H1 (cell line): ENCODE measurements around the gene APOBEC2. TPM values are rescaled to one million over a fixed set of nuclear protein-coding genes. Genes with fewer than 3 reads are reported as not detected.

Experiments used
- CTCF ChIA-PET: fragments of 300-600 bp; sonication (Branson Sonifier 250); formaldehyde crosslinking; loops from one replicate; lab custom pipeline; 2021; ENCODE audit not compliant: partially characterized antibody; lab: Charles Lee
- POLR2A ChIA-PET: fragments of 300-600 bp; sonication (Branson Sonifier 250); formaldehyde crosslinking; loops from one replicate; lab custom pipeline; 2021; ENCODE audit warnings: inconsistent platforms; ENCODE audit not compliant: partially characterized antibody; lab: Charles Lee
- DNase-seq, 2 experiments: peaks; one replicate each; pipeline versions ENCODE4 v3.0.0 to v3.0.0-alpha.2; 2010 to 2022; ENCODE audit warnings: low spot score in 2 of 2, low read depth in 1 of 2, mixed read lengths in 1 of 2
- FAIRE-seq: peaks from 2 replicates; lab custom pipeline; 2011; peaks lifted over from hg19 to GRCh38; lab: Jason Lieb, UNC
- H2AFZ ChIP-seq: 2 replicates; pipeline ENCODE4 v1.8.1; 2012; ENCODE audit warnings: low read length, inconsistent platforms
- H2AK5ac ChIP-seq: 2 replicates; pipeline ENCODE4 v1.6.1; 2013; ENCODE audit warnings: low read depth, low read length
- H2BK120ac ChIP-seq: replicated peaks from 2 replicates; pipeline ENCODE3; 2013; ENCODE audit warnings: low read depth, low read length, inconsistent platforms
- H2BK12ac ChIP-seq: 2 replicates; pipeline ENCODE4 v1.6.1; 2013; ENCODE audit warnings: low read depth, low read length
- H2BK15ac ChIP-seq: 2 replicates; pipeline ENCODE4 v1.6.1; 2013; ENCODE audit warnings: low read length
- H2BK20ac ChIP-seq: 2 replicates; pipeline ENCODE4 v1.6.1; 2013; ENCODE audit warnings: low read length
- H2BK5ac ChIP-seq: 2 replicates; pipeline ENCODE4 v1.6.1; 2013; ENCODE audit warnings: low read depth, low read length
- H3K14ac ChIP-seq: 2 replicates; pipeline ENCODE4 v1.6.1; 2013; ENCODE audit warnings: inconsistent platforms; ENCODE audit not compliant: insufficient read length
- H3K18ac ChIP-seq: 2 replicates; pipeline ENCODE4 v1.6.1; 2013; ENCODE audit warnings: low read length; ENCODE audit errors: extremely low read depth
- H3K23ac ChIP-seq: 2 replicates; pipeline ENCODE4 v1.6.1; 2013; ENCODE audit warnings: inconsistent platforms; ENCODE audit not compliant: insufficient read length
- H3K23me2 ChIP-seq: 2 replicates; pipeline ENCODE4 v1.6.1; 2013; ENCODE audit warnings: low read depth, low read length
- H3K27ac ChIP-seq: 2 replicates; pipeline ENCODE4 v1.6.1; 2011; ENCODE audit warnings: low read depth, low read length, inconsistent platforms
- H3K27me3 ChIP-seq, 4 experiments: replicated peaks in 1 of 4; 1 replicate in 1 of 4; 2 replicates in 3 of 4; pipeline versions ENCODE4 v1.6.1 to v1.8.1; 2011 to 2013; ENCODE audit warnings: low read length in 3 of 4, mild to moderate bottlenecking in 3 of 4, inconsistent platforms in 2 of 4, mixed read lengths in 2 of 4, moderate library complexity in 1 of 4; ENCODE audit not compliant: control insufficient read depth in 3 of 4, insufficient read depth in 3 of 4; ENCODE audit errors: extremely low read depth in 1 of 4
- H3K36me3 ChIP-seq, 4 experiments: 2 replicates each; pipeline versions ENCODE4 v1.6.1 to v1.8.1; 2011 to 2013; ENCODE audit warnings: mild to moderate bottlenecking in 4 of 4, low read length in 3 of 4, moderate library complexity in 2 of 4, control low read depth in 1 of 4, inconsistent platforms in 1 of 4; ENCODE audit not compliant: insufficient read depth in 4 of 4, control insufficient read depth in 2 of 4
- H3K4ac ChIP-seq: replicated peaks from 2 replicates; pipeline ENCODE3; 2013; ENCODE audit warnings: low read length, low read depth, mixed read lengths, inconsistent platforms; ENCODE audit not compliant: insufficient read length
- H3K4me1 ChIP-seq, 4 experiments: replicated peaks in 1 of 4; 1 replicate in 1 of 4; 2 replicates in 3 of 4; pipeline versions ENCODE4 v1.6.1 to v1.8.1; 2011 to 2013; ENCODE audit warnings: low read length in 3 of 4, inconsistent platforms in 2 of 4, mixed read lengths in 1 of 4; ENCODE audit not compliant: insufficient read depth in 4 of 4, control insufficient read depth in 3 of 4
- H3K4me2 ChIP-seq, 2 experiments: 2 replicates each; pipeline versions ENCODE4 v1.6.1 to v1.8.1; 2011 to 2013; ENCODE audit warnings: low read depth in 2 of 2, low read length in 2 of 2, control low read depth in 1 of 2, inconsistent platforms in 1 of 2, mild to moderate bottlenecking in 1 of 2; ENCODE audit not compliant: insufficient read depth in 1 of 2
- H3K4me3 ChIP-seq, 4 experiments: fragments of 200-600, 300-600 bp in 1 of 4; sonication (generic), shearing (Covaris generic), sonication (Bioruptor Twin) in 1 of 4; 2 replicates each; pipeline versions ENCODE4 v1.5.1 to v1.8.1; 2011 to 2016; ENCODE audit warnings: low read length in 4 of 4, low read depth in 3 of 4, control low read depth in 2 of 4, inconsistent platforms in 2 of 4, mild to moderate bottlenecking in 2 of 4, mixed read lengths in 1 of 4, moderate library complexity in 1 of 4; ENCODE audit not compliant: insufficient read depth in 2 of 4; ENCODE audit errors: extremely low read depth in 1 of 4
- H3K56ac ChIP-seq: replicated peaks from 2 replicates; pipeline ENCODE3; 2013; ENCODE audit warnings: low read depth, mild to moderate bottlenecking, mixed read lengths, low read length, inconsistent platforms; ENCODE audit not compliant: insufficient read length
- H3K79me1 ChIP-seq: 2 replicates; pipeline ENCODE4 v1.6.1; 2013; ENCODE audit warnings: low read depth, low read length, control low read depth
- H3K79me2 ChIP-seq, 2 experiments: 2 replicates each; pipeline versions ENCODE4 v1.6.1 to v1.8.1; 2012 to 2013; ENCODE audit warnings: low read length in 2 of 2, mild to moderate bottlenecking in 2 of 2, inconsistent platforms in 1 of 2; ENCODE audit not compliant: insufficient read depth in 2 of 2, control insufficient read depth in 1 of 2
- H3K9ac ChIP-seq, 4 experiments: replicated peaks in 1 of 4; 1 replicate in 1 of 4; 2 replicates in 3 of 4; pipeline versions ENCODE4 v1.6.1 to v1.8.1; 2011 to 2013; ENCODE audit warnings: low read depth in 3 of 4, low read length in 3 of 4, control low read depth in 2 of 4, mild to moderate bottlenecking in 2 of 4, moderate library complexity in 2 of 4, inconsistent platforms in 1 of 4; ENCODE audit errors: extremely low read depth in 1 of 4
- H3K9me3 ChIP-seq, 2 experiments: 2 replicates each; pipeline versions ENCODE4 v1.6.1 to v1.8.1; 2012 to 2013; ENCODE audit warnings: mild to moderate bottlenecking in 2 of 2, moderate library complexity in 2 of 2, control low read depth in 1 of 2, inconsistent platforms in 1 of 2, low read depth in 1 of 2, low read length in 1 of 2, mixed read lengths in 1 of 2; ENCODE audit not compliant: insufficient read depth in 2 of 2
- H4K20me1 ChIP-seq, 2 experiments: replicated peaks in 1 of 2; 2 replicates each; pipeline versions ENCODE3 to v1.8.1; 2011 to 2013; ENCODE audit warnings: inconsistent platforms in 2 of 2, low read length in 2 of 2, mild to moderate bottlenecking in 1 of 2; ENCODE audit not compliant: insufficient read depth in 2 of 2, control insufficient read depth in 1 of 2
- H4K5ac ChIP-seq: 2 replicates; pipeline ENCODE4 v1.6.1; 2013; ENCODE audit warnings: low read length, low read depth, mixed read lengths, inconsistent platforms; ENCODE audit not compliant: insufficient read length
- H4K8ac ChIP-seq: 2 replicates; pipeline ENCODE4 v1.8.0; 2013; ENCODE audit warnings: mild to moderate bottlenecking, moderate library complexity, low read length, inconsistent platforms; ENCODE audit not compliant: insufficient read depth; ENCODE audit errors: extremely low read depth
- H4K91ac ChIP-seq: replicated peaks from 2 replicates; pipeline ENCODE3; 2013; ENCODE audit warnings: low read length, mixed read lengths, inconsistent platforms; ENCODE audit not compliant: insufficient read length
- BCL11A ChIP-seq, 2 experiments: IDR thresholded peaks; one replicate each; pipeline ENCODE4 v1.6.1; 2011; ENCODE audit warnings: low read depth in 2 of 2, low read length in 2 of 2, mild to moderate bottlenecking in 2 of 2
- CBX5 ChIP-seq: fragments of 300-800, 300-1000 bp; sonication (generic); IDR thresholded peaks from 2 replicates; pipeline ENCODE4 v1.7.1; 2016; ENCODE audit warnings: antibody characterized with exemption, low read length, low read depth
- HDAC6 ChIP-seq: IDR thresholded peaks from one replicate; pipeline ENCODE4 v1.7.1; 2012; ENCODE audit warnings: low read depth, mild to moderate bottlenecking, inconsistent platforms, low read length, moderate library complexity
- JUND ChIP-seq: IDR thresholded peaks from 2 replicates; pipeline ENCODE4 v1.6.1; 2011; ENCODE audit warnings: mild to moderate bottlenecking, improper control_type of control experiment, low read length
- PHF8 ChIP-seq: fragments of 200-600 bp; sonication (generic); conservative IDR thresholded peaks from 2 replicates; pipeline ENCODE4 v1.7.1; 2012; ENCODE audit warnings: low read depth, mild to moderate bottlenecking, inconsistent platforms, low read length, moderate library complexity
- POLR2A ChIP-seq, 2 experiments: IDR thresholded peaks; 1 replicate in 1 of 2; 2 replicates in 1 of 2; pipeline ENCODE4 v1.6.1; 2011; ENCODE audit warnings: low read depth in 2 of 2, low read length in 2 of 2, mild to moderate bottlenecking in 2 of 2; ENCODE audit errors: control extremely low read depth in 1 of 2
- RNF2 ChIP-seq: fragments of 200-900, 300-1000 bp; sonication (generic); IDR thresholded peaks from 2 replicates; pipeline ENCODE4 v1.7.1; 2016; ENCODE audit warnings: borderline replicate concordance, low read depth, mild to moderate bottlenecking, antibody characterized with exemption, low read length; ENCODE audit not compliant: poor library complexity, severe bottlenecking; ENCODE audit errors: missing control alignments
- RXRA ChIP-seq: IDR thresholded peaks from 2 replicates; pipeline ENCODE4 v1.6.1; 2011; ENCODE audit warnings: low read depth, mild to moderate bottlenecking, low read length, moderate library complexity; ENCODE audit not compliant: insufficient read depth
- SIN3A ChIP-seq, 2 experiments: IDR thresholded peaks in 1 of 2; conservative IDR thresholded peaks in 1 of 2; 2 replicates each; pipeline ENCODE4 v1.6.1; 2011 to 2012; ENCODE audit warnings: low read length in 2 of 2, improper control_type of control experiment in 1 of 2, low read depth in 1 of 2, mild to moderate bottlenecking in 1 of 2
- SUZ12 ChIP-seq: fragments of 200-600 bp; sonication (generic); IDR thresholded peaks from 2 replicates; pipeline ENCODE4 v1.6.1; 2012; ENCODE audit warnings: mild to moderate bottlenecking, inconsistent platforms, low read length, moderate library complexity, mixed read lengths
- TBP ChIP-seq: IDR thresholded peaks from 2 replicates; pipeline ENCODE4 v1.6.1; 2011; ENCODE audit warnings: low read depth, low read length, improper control_type of control experiment
- WGBS, 2 experiments: shearing (Covaris generic) in 1 of 2; methylation state at CpG; one replicate each; pipeline versions ENCODE4 v1.1.6 to v1.1.7; 2013 to 2015; ENCODE audit warnings: low lambda C conversion rate in 2 of 2, mixed read lengths in 2 of 2, inconsistent platforms in 1 of 2, low coverage in 1 of 2, missing lambda C conversion rate in 1 of 2; ENCODE audit not compliant: insufficient replicate concordance in 2 of 2, insufficient coverage in 1 of 2, insufficient read length in 1 of 2; ENCODE audit errors: extremely low coverage in 1 of 2, missing lambda C conversion rate in 1 of 2; 5-methylcytosine and 5-hydroxymethylcytosine counted together
- polyA plus RNA-seq, 7 experiments: library from polyadenylated mRNA; depleted of rRNA in 3 of 7; stranded (reverse) in 5 of 7; unstranded in 2 of 7; fragments of >200 nt in 5 of 7; fragments of 200-250 nt in 2 of 7; gene quantifications; 1 replicate in 5 of 7; 2 replicates in 1 of 7; 4 replicates in 1 of 7; pipeline versions ENCODE4 v1.2.1 to v1.2.3, GENCODE V29; 2011 to 2013; ENCODE audit warnings: missing spikeins in 2 of 7, mixed read lengths in 2 of 7
- total RNA-seq: library from RNA; stranded (reverse); fragmentation: NEBNext Ultra II Directional; extraction: Animal tissue kit (Norgen Biotek cat#: 25700); gene quantifications from 2 replicates; pipeline ENCODE4 v1.2.1, GENCODE V29; 2021
- TF ChIP-seq, protein P1 (sequence below): IDR thresholded peaks from 2 replicates; pipeline ENCODE4 v1.6.1; 2012; ENCODE audit warnings: inconsistent platforms

Gene APOBEC2
- total and polyA plus RNA-seq, 2 of the 8 experiments (the other 6 are each of a cell fraction or from before 2014, with no cell fraction given) = not detected

DNA sequence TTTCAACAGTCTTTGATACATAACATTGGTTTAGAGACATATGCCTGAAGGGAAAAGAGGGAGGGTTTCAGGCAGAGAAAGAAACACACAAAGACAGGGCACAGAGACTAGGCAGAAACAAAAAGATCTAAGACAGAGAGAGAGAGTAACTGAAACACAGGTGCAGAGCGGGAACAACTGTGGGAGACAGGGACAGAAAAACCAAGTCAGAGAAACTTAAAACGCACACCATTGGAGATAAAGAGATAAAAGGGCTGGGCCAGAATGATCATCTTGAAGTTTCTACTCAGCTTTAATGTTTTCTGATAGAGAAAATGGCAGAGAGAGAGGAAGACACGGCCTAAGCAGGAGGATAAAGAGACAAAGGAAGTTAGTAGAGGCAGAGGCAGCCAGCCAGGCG lies 25.8 kb upstream of the APOBEC2 start:
- Histone ChIP-seq H2BK15ac (peak overlapping the region; percentile 32; the same call in 1 of the 2 replicates), H3K23me2 (peaks cover 7% of the 10 kb centered on the region), H2BK120ac (no peak overlapping the region), H3K27me3 (no peaks in the 10 kb centered on the region; a peak in 1 of 7 replicates), H3K9ac (peak overlapping the region in 3 of 4 experiments; percentile 16 to 40 (median 34); a peak in 3 of 7 replicates), H2BK20ac (no peak overlapping the region), H3K4me3 (peak overlapping the region; percentile 30 to 68 (median 57)), H2AK5ac (no peak overlapping the region), H3K9me3 (no peaks in the 10 kb centered on the region), H3K27ac (no peak overlapping the region), H3K4me1 (peaks cover 0 to 11% (median 3%) of the 10 kb centered on the region in 4 experiments; a peak in 5 of 7 replicates), H3K23ac (no peak overlapping the region), H4K91ac (peak overlapping the region; percentile 29), H4K5ac (no peak overlapping the region), H3K79me1 (no peaks in the 10 kb centered on the region), H3K14ac (no peak overlapping the region), H3K36me3 (no peaks in the 10 kb centered on the region), H3K4ac (no peak overlapping the region), H4K20me1 (no peaks in the 10 kb centered on the region), H3K4me2 (peak overlapping the region; percentile 29 to 88), H4K8ac (no peak overlapping the region), H2BK5ac (peak overlapping the region; percentile 66; the same call in 1 of the 2 replicates), H2AFZ (peak overlapping the region; percentile 77), H3K18ac (peak overlapping the region; percentile 81; the same call in 1 of the 2 replicates), H3K79me2 (no peaks in the 10 kb centered on the region), H2BK12ac (no peak overlapping the region), H3K56ac (no peak overlapping the region)
- ChIA-PET POLR2A (interaction anchor here (0.6 to 2.0 kb wide), 15 partner anchors 9 to 1645 kb away, joined by 3 to 9 read pairs (median 4); partner anchors contain the start of genes NFYA, OARD1 and UNC5CL), CTCF (interaction anchor here (0.6 to 11.8 kb wide), 45 partner anchors 9 to 428 kb away, joined by 3 to 199 read pairs (median 5); partner anchors contain the start of genes APOBEC2, TSPO2 and UNC5CL)
- 24% methylated on average over 4 of the region's 4 CpGs; no CpG with 5 or more reads in 1 of the 2 experiments for WGBS, 2 experiments
- FAIRE-seq (no peak), DNase-seq (no peak)
- no peak for TF ChIP-seq POLR2A (IDR thresholded peaks at IDR 0.05; ENCODE audit: control extremely low read depth in 1 of 2, low read depth in 2 of 2, low read length in 2 of 2)
- no peak for TF ChIP-seq JUND
- no peak for TF ChIP-seq SUZ12
- no peak for TF ChIP-seq HDAC6
- TF ChIP-seq, protein P1, sequence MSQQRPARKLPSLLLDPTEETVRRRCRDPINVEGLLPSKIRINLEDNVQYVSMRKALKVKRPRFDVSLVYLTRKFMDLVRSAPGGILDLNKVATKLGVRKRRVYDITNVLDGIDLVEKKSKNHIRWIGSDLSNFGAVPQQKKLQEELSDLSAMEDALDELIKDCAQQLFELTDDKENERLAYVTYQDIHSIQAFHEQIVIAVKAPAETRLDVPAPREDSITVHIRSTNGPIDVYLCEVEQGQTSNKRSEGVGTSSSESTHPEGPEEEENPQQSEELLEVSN = no peak; the same call in 1 of the 2 replicates
- TF ChIP-seq RXRA = no peak
- no peak for TF ChIP-seq BCL11A (IDR thresholded peaks at IDR 0.05; ENCODE audit: low read depth in 2 of 2, low read length in 2 of 2)
- TF ChIP-seq RNF2 = no peak
- no peak for TF ChIP-seq CBX5
- TF ChIP-seq SIN3A (conservative IDR thresholded peaks at IDR 0.05 in 1 of 2, IDR thresholded peaks at IDR 0.05 in 1 of 2; ENCODE audit: low read depth in 1 of 2, low read length in 2 of 2) = no peak
- no peak for TF ChIP-seq TBP
- no peak for TF ChIP-seq PHF8
